ENCODE data around the gene DFFB. TPM values are rescaled to one million over a fixed set of nuclear protein-coding genes. Genes with fewer than 3 reads are reported as not detected.

The DFFB gene
- total RNA-seq, 1 experiment from 2014 or later = 9.0 TPM

GRCh38 chr1:3872546-3872945, 15.3 kb downstream of the DFFB start:
- H4K20me1 ChIP-seq (ENCODE audit: insufficient read depth) = no peaks in the 10 kb centered on the region
- H3K79me2 ChIP-seq (ENCODE audit: insufficient read depth, low read length) = no peaks in the 10 kb centered on the region
- no peak overlapping the region for H3K4me2 ChIP-seq (ENCODE audit: low read length)
- POLR2A ChIA-PET = no interaction called here
- no peak overlapping the region for H3K9ac ChIP-seq (ENCODE audit: low read length)
- DNase-seq (ENCODE audit: low read depth, low spot score) = no peak
- no peaks in the 10 kb centered on the region for H3K9me2 ChIP-seq (ENCODE audit: insufficient read depth)
- no peak for TF ChIP-seq CEBPB (IDR thresholded peaks at IDR 0.05; ENCODE audit: low read depth)
- TF ChIP-seq POLR2AphosphoS5 (IDR thresholded peaks at IDR 0.05; ENCODE audit: low read depth, low read length) = no peak
- TF ChIP-seq EZH2 (IDR thresholded peaks at IDR 0.05) = no peak
- no peak for TF ChIP-seq JUND (IDR thresholded peaks at IDR 0.05)
- no peak for TF ChIP-seq SP1 (IDR thresholded peaks at IDR 0.05; ENCODE audit: low read depth)
- TF ChIP-seq ZFX (IDR thresholded peaks at IDR 0.05) = no peak
- TF ChIP-seq EGR1 (IDR thresholded peaks at IDR 0.05; ENCODE audit: low read depth) = no peak
- intact Hi-C loops (cut with micrococcal nuclease) = no loop called here
- H3K27me3 ChIP-seq (ENCODE audit: insufficient read depth, low read length) = no peaks in the 10 kb centered on the region
- H3K4me3 ChIP-seq (replicated peaks in 1 of 2; ENCODE audit: low read depth in 1 of 2, low read length in 2 of 2) = no peak overlapping the region
- CTCF ChIA-PET = no interaction called here
- no peak for ATAC-seq
- no TSS peak for BruUV-seq (replicated peaks)
- peaks cover 0 to 23% of the 10 kb centered on the region in 2 experiments; a peak in 3 of 4 replicates for H3K36me3 ChIP-seq (ENCODE audit: control insufficient read depth in 1 of 2, insufficient read depth in 2 of 2, low read length in 2 of 2)
- H3K4me1 ChIP-seq (ENCODE audit: control insufficient read depth in 1 of 2, insufficient read depth in 2 of 2, low read length in 2 of 2) = no peaks in the 10 kb centered on the region
- H2AFZ ChIP-seq (ENCODE audit: low read depth, low read length, poor library complexity, severe bottlenecking) = no peak overlapping the region
- H3K27ac ChIP-seq (ENCODE audit: low read depth, low read length) = no peak overlapping the region
- RAD21 ChIA-PET (ENCODE audit: low non-redundant PET in 1 of 2, low total read pairs in 2 of 2, uncharacterized antibody in 2 of 2, unreplicated experiment in 2 of 2) = no interaction called here
- no peaks in the 10 kb centered on the region; a peak in 1 of 4 replicates for H3K9me3 ChIP-seq (ENCODE audit: control insufficient read depth in 1 of 2, insufficient read depth in 1 of 2, low read depth in 1 of 2, low read length in 2 of 2)

GRCh38 chr1:3874736-3875135, 17.5 kb downstream of the DFFB start:
- no peaks in the 10 kb centered on the region for H3K27me3 ChIP-seq (ENCODE audit: insufficient read depth, low read length)
- no peak overlapping the region for H3K4me3 ChIP-seq (replicated peaks in 1 of 2; ENCODE audit: low read depth in 1 of 2, low read length in 2 of 2)
- BruUV-seq (replicated peaks) = no TSS peak
- no peak for TF ChIP-seq TCF7L2 (IDR thresholded peaks at IDR 0.05; ENCODE audit: borderline replicate concordance, extremely low read depth, insufficient read depth, insufficient read length)
- TF ChIP-seq RAD21 (IDR thresholded peaks at IDR 0.05; ENCODE audit: low read depth) = no peak
- no peak for TF ChIP-seq EZH2phosphoT487 (IDR thresholded peaks at IDR 0.05; ENCODE audit: borderline replicate concordance)
- no peak for TF ChIP-seq ATF3 (IDR thresholded peaks at IDR 0.05)
- no peak for TF ChIP-seq REST (IDR thresholded peaks at IDR 0.05; ENCODE audit: low read depth)
- TF ChIP-seq EZH2 (IDR thresholded peaks at IDR 0.05) = no peak
- TF ChIP-seq MAX (IDR thresholded peaks at IDR 0.05) = no peak
- no peak for DNase-seq (ENCODE audit: low read depth, low spot score)
- H3K9ac ChIP-seq (ENCODE audit: low read length) = no peak overlapping the region
- POLR2A ChIA-PET = no interaction called here
- RAD21 ChIA-PET (ENCODE audit: low non-redundant PET in 1 of 2, low total read pairs in 2 of 2, uncharacterized antibody in 2 of 2, unreplicated experiment in 2 of 2) = no interaction called here
- H3K79me2 ChIP-seq (ENCODE audit: insufficient read depth, low read length) = no peaks in the 10 kb centered on the region
- CTCF ChIA-PET = no interaction called here
- no peak overlapping the region for H2AFZ ChIP-seq (ENCODE audit: low read depth, low read length, poor library complexity, severe bottlenecking)
- H3K9me3 ChIP-seq (ENCODE audit: control insufficient read depth in 1 of 2, insufficient read depth in 1 of 2, low read depth in 1 of 2, low read length in 2 of 2) = peaks cover 3 to 5% of the 10 kb centered on the region in 2 experiments; a peak in 2 of 4 replicates
- no peak overlapping the region for H3K27ac ChIP-seq (ENCODE audit: low read depth, low read length)
- H3K36me3 ChIP-seq (ENCODE audit: control insufficient read depth in 1 of 2, insufficient read depth in 2 of 2, low read length in 2 of 2) = peaks cover 0 to 13% of the 10 kb centered on the region in 2 experiments; a peak in 3 of 4 replicates
- ATAC-seq = no peak
- no peaks in the 10 kb centered on the region for H4K20me1 ChIP-seq (ENCODE audit: insufficient read depth)
- no peak overlapping the region for H3K4me2 ChIP-seq (ENCODE audit: low read length)
- intact Hi-C loops (cut with micrococcal nuclease) = no loop called here
- H3K4me1 ChIP-seq (ENCODE audit: control insufficient read depth in 1 of 2, insufficient read depth in 2 of 2, low read length in 2 of 2) = no peaks in the 10 kb centered on the region
- H3K9me2 ChIP-seq (ENCODE audit: insufficient read depth) = no peaks in the 10 kb centered on the region
